Measurements from ENCODE around the gene LAMTOR5. TPM values are rescaled to one million over a fixed set of nuclear protein-coding genes. Genes with fewer than 3 reads are reported as not detected.

The LAMTOR5 gene
- total and polyA plus RNA-seq, 2 of the 13 experiments (the other 11 are each of a cell fraction or from before 2014, with no cell fraction given), result 96.7 to 400 TPM

DNA sequence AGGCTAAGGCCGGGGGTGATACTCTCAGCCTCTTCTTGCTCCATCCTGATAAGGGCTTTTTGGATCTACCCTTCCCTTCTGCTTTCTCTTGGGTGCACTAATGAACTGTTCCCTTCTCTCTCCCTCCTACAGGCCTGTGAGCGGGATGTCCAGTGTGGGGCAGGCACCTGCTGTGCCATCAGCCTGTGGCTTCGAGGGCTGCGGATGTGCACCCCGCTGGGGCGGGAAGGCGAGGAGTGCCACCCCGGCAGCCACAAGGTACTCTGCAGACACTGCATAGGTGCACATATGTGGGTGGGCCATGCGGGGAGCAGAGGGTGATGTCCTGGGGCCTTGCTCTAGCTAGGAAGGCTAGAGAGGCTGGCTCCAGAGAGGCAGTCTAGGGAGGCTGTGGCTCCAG lies 46.3 kb upstream of the LAMTOR5 start:
- no TSS peak for BruUV-seq (replicated peaks)
- no peak for FAIRE-seq
- TF ChIP-seq ZNF20 (CRISPR knock-in tag; IDR thresholded peaks at IDR 0.05) (no peak), ZBTB4 (CRISPR knock-in tag; IDR thresholded peaks at IDR 0.05; ENCODE audit: borderline replicate concordance) (no peak), ZNF354B (CRISPR knock-in tag; IDR thresholded peaks at IDR 0.05) (no peak), GTF3A (CRISPR knock-in tag; conservative IDR thresholded peaks at IDR 0.05) (no peak), HOXA5 (CRISPR knock-in tag; IDR thresholded peaks at IDR 0.05) (no peak), IKZF4 (CRISPR knock-in tag; IDR thresholded peaks at IDR 0.05; ENCODE audit: borderline replicate concordance, low read depth, not compliant biosample characterization) (no peak), STAG1 (CRISPR knock-in tag; IDR thresholded peaks at IDR 0.05) (no peak), CHD2 (IDR thresholded peaks at IDR 0.05; ENCODE audit: low read depth, low read length) (no peak), ZNF350 (CRISPR knock-in tag; IDR thresholded peaks at IDR 0.05; ENCODE audit: borderline replicate concordance, low read depth) (no peak)
- TF ChIP-seq, protein P1, sequence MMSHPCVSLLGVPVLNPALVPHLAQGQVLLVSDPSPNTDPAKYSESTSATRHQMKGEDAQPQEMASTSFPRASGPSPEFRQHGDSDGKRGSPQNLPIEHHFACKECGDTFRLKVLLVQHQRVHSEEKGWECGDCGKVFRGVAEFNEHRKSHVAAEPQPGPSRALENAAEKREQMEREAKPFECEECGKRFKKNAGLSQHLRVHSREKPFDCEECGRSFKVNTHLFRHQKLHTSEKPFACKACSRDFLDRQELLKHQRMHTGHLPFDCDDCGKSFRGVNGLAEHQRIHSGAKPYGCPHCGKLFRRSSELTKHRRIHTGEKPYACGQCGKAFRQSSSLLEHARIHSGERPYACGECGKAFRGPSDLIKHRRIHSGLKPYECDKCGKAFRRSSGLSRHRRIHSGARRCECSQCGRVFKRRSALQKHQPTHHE (CRISPR knock-in tag; IDR thresholded peaks at IDR 0.05; ENCODE audit: borderline replicate concordance), result no peak
- Histone ChIP-seq H3K27me3 (ENCODE audit: control insufficient read depth in 1 of 2, insufficient read depth in 2 of 2, low read length in 2 of 2) (peaks cover 3 to 23% of the 10 kb centered on the region in 2 experiments; a peak in 3 of 5 replicates), H3K4me1 (ENCODE audit: insufficient read depth, low read length) (no peaks in the 10 kb centered on the region), H2AFZ (ENCODE audit: low read length) (no peak overlapping the region), H3K36me3 (replicated peaks in 1 of 2; ENCODE audit: control insufficient read depth in 1 of 2, insufficient read depth in 2 of 2, low read length in 2 of 2) (no peaks in the 10 kb centered on the region), H4K20me1 (ENCODE audit: insufficient read depth, low read length) (no peaks in the 10 kb centered on the region), H3K9ac (ENCODE audit: insufficient read depth, low read depth, low read length) (no peak overlapping the region), H3K4me2 (ENCODE audit: low read depth, low read length) (no peak overlapping the region), H3K79me2 (ENCODE audit: insufficient read depth, low read length) (no peaks in the 10 kb centered on the region), H3K4me3 (replicated peaks in 1 of 3; ENCODE audit: insufficient read depth in 1 of 3, low read depth in 2 of 3, low read length in 3 of 3) (no peak overlapping the region), H3K9me3 (ENCODE audit: low read length) (no peaks in the 10 kb centered on the region), H3K27ac (ENCODE audit: extremely low read length, insufficient read depth, low read length) (no peak overlapping the region)
- in situ Hi-C loops (cut with HindIII; ENCODE audit: extremely low pct_ligation_motif_present, low pct_unique_long_range_greater_than_20kb), result loop anchor here (10.0 kb wide), 1 partner anchor 139 kb away; no protein-coding TSS in a partner anchor
- ChIA-PET CTCF (ENCODE audit: low intra/inter-chr PET ratio, low total read pairs) (interaction anchor here (1.7 kb wide), 1 partner anchor 41 kb away, joined by 4 read pairs; no protein-coding TSS in a partner anchor), POLR2A (no interaction called here)
- intact Hi-C loops (cut with micrococcal nuclease; ENCODE audit: unreplicated experiment), result no loop called here
- no peak for DNase-seq (ENCODE audit: low spot score)
- 33% methylated on average over 7 of the region's 9 CpGs for WGBS (ENCODE audit: low lambda C conversion rate)
- no peak; the same call in 2 of the 3 replicates for ATAC-seq

Measured in HepG2 (cell line).